ENCODE data around the gene PLXNB3.
A peak's percentile ranks its signal among the peaks of the same experiment; 100 is the strongest.

The PLXNB3 gene

DNA sequence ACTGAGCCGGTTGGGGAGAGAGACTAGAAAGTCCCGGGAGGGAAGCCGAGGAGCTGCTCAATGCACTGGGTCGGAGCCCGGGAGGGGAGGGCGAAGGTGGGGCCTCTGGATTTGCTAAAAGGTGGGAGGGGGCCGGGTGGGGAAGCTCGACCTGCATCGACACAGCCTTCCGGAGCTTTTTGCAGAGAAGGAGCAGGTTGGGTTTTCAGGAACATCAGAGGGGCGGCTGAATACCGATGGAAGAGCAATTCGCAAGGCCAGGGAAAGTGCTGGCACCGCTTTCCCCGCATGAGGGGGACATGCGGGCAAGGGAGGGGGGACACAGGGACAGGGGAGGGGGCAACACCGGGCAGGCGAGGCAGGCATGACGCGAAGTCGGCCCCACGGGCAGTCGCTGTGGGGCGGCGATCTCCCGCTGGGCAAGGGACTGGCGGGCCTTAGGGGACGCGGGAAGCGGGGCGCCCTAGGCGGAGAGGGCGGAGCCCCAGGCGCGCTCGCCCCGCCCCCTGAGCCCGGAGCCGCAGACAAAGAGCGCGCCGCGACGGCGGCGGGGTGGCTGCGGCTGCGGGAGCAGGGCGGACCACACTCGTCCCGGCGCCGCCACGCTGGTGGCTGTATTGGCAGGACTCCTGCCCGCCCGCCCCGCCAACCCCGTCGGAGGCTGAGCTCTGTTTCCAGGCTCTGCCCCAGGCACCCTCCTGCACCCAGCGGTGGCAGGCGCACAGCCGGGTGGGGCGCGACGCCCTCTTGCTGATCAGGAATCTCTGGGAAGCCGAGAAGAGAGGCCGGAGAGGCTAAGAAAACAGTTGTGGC is 54.7 kb downstream of the PLXNB3 start (continued):
- TF ChIP-seq, protein P1, sequence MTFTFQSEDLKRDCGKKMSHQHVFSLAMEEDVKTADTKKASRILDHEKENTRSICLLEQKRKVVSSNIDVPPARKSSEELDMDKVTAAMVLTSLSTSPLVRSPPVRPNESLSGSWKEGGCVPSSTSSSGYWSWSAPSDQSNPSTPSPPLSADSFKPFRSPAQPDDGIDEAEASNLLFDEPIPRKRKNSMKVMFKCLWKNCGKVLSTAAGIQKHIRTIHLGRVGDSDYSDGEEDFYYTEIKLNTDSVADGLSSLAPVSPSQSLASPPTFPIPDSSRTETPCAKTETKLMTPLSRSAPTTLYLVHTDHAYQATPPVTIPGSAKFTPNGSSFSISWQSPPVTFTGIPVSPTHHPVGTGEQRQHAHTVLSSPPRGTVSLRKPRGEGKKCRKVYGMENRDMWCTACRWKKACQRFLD (tag by site-specific recombination; IDR thresholded peaks at IDR 0.05): no peak
- TF ChIP-seq ZFP69B (tag by site-specific recombination; IDR thresholded peaks at IDR 0.05) (no peak), ZNF138 (tag by site-specific recombination; IDR thresholded peaks at IDR 0.05; ENCODE audit: borderline replicate concordance) (no peak), ZNF610 (tag by site-specific recombination; IDR thresholded peaks at IDR 0.05; ENCODE audit: borderline replicate concordance) (no peak), ZBTB17 (tag by site-specific recombination; IDR thresholded peaks at IDR 0.05) (peak; percentile 76), ZNF404 (tag by site-specific recombination; IDR thresholded peaks at IDR 0.05) (no peak), ZNF354C (tag by site-specific recombination; IDR thresholded peaks at IDR 0.05; ENCODE audit: borderline replicate concordance, low read depth) (no peak), ZNF350 (tag by site-specific recombination; IDR thresholded peaks at IDR 0.05) (no peak), ZBTB11 (tag by site-specific recombination; conservative IDR thresholded peaks at IDR 0.05; ENCODE audit: low read depth) (no peak), ZNF239 (tag by site-specific recombination; IDR thresholded peaks at IDR 0.05) (no peak), ZNF140 (tag by site-specific recombination; IDR thresholded peaks at IDR 0.05) (no peak), ZNF664 (tag by site-specific recombination; IDR thresholded peaks at IDR 0.05) (no peak), ZNF488 (tag by site-specific recombination; IDR thresholded peaks at IDR 0.05) (no peak), SP7 (tag by site-specific recombination; IDR thresholded peaks at IDR 0.05) (peak; percentile 73), ZFHX2 (tag by site-specific recombination; conservative IDR thresholded peaks at IDR 0.05) (no peak), ZNF175 (tag by site-specific recombination; IDR thresholded peaks at IDR 0.05) (no peak), ZNF292 (tag by site-specific recombination; IDR thresholded peaks at IDR 0.05; ENCODE audit: borderline replicate concordance, low read depth) (no peak), GLIS2 (tag by site-specific recombination; IDR thresholded peaks at IDR 0.05) (peak; percentile 79; the same call in 1 of the 2 replicates), ZIC2 (tag by site-specific recombination; IDR thresholded peaks at IDR 0.05) (peak; percentile 87), ZNF670 (tag by site-specific recombination; IDR thresholded peaks at IDR 0.05; ENCODE audit: low read depth) (no peak), ZBTB44 (tag by site-specific recombination; IDR thresholded peaks at IDR 0.05) (no peak), ZNF621 (tag by site-specific recombination; IDR thresholded peaks at IDR 0.05) (no peak), YY2 (tag by site-specific recombination; IDR thresholded peaks at IDR 0.05) (no peak), ZNF10 (tag by site-specific recombination; IDR thresholded peaks at IDR 0.05) (no peak), ZNF335 (tag by site-specific recombination; conservative IDR thresholded peaks at IDR 0.05) (peak; percentile 91), ZBTB1 (tag by site-specific recombination; IDR thresholded peaks at IDR 0.05) (no peak), ZNF311 (tag by site-specific recombination; IDR thresholded peaks at IDR 0.05; ENCODE audit: borderline replicate concordance) (no peak), ZNF513 (tag by site-specific recombination; IDR thresholded peaks at IDR 0.05) (no peak), ZNF501 (tag by site-specific recombination; IDR thresholded peaks at IDR 0.05) (no peak)
